Gastrocnemius medialis (tissue), 4 donors: ENCODE data around the gene BMPER.

ENCODE experiments used
- CTCF ChIP-seq, 5 experiments: fragments of 450-650 bp in 3 of 5; fragments of 200-600 bp in 2 of 5; sonication (generic) in 2 of 5; IDR thresholded peaks in 4 of 5; conservative IDR thresholded peaks in 1 of 5; 1 replicate in 4 of 5; 2 replicates in 1 of 5; pipeline ENCODE4 v1.5.1; 2016 to 2019; ENCODE audit warnings: antibody characterized with exemption in 5 of 5, mild to moderate bottlenecking in 3 of 5, moderate library complexity in 3 of 5
- POLR2A ChIP-seq, 2 donors: fragments of 450-650 bp; IDR thresholded peaks; one replicate each; pipeline ENCODE4 v1.6.1; 2017; ENCODE audit warnings: antibody characterized with exemption in 2 of 2, mild to moderate bottlenecking in 2 of 2, moderate library complexity in 2 of 2

GRCh38 chr7:34038816-34039470 is 133.6 kb downstream of the BMPER start:
- no peak for TF ChIP-seq CTCF (IDR thresholded peaks at IDR 0.05 in 4 of 5, conservative IDR thresholded peaks at IDR 0.05 in 1 of 5)
- no peak for TF ChIP-seq POLR2A (IDR thresholded peaks at IDR 0.05)
